Right hindlimb (tissue), 1 donor: Measurements from ENCODE around the gene SORBS2.
"Not testable (repeated sequence)": the region's sequence is repeated elsewhere in the genome, so short reads cannot be mapped to it uniquely, and the experiment has no call there.

Experiments
- DNase-seq: peaks from one replicate; pipeline ENCODE4 v3.0.0-alpha.2; 2018

SORBS2 gene

GRCh38 chr4:185735866-185736400 is 76.1 kb downstream of the SORBS2 start:
- DNase-seq = no peak

GRCh38 chr4:185734930-185735329 is 77.1 kb downstream of the SORBS2 start:
- no peak for DNase-seq

- no peak for DNase-seq
Observed at GRCh38 chr4:185734214-185734613, 77.8 kb downstream of the SORBS2 start.

- DNase-seq = no peak
Observed at GRCh38 chr4:185730849-185731608, 81.0 kb downstream of the SORBS2 start.

- peak; percentile 56 for DNase-seq
Observed at GRCh38 chr4:185730387-185730786, 81.6 kb downstream of the SORBS2 start.

- DNase-seq = no peak
Observed at GRCh38 chr4:185729391-185729804, 82.6 kb downstream of the SORBS2 start.

GRCh38 chr4:185728893-185729292 is 83.1 kb downstream of the SORBS2 start:
- DNase-seq = no peak

- peak; percentile 53 for DNase-seq
Observed at GRCh38 chr4:185726931-185727330, 85.1 kb downstream of the SORBS2 start.

GRCh38 chr4:185723631-185724260 is 88.2 kb downstream of the SORBS2 start:
- DNase-seq = no peak

- DNase-seq = no peak
Observed at GRCh38 chr4:185722029-185722316, 90.0 kb downstream of the SORBS2 start.

- DNase-seq = no peak
Observed at GRCh38 chr4:185721190-185722028, 90.6 kb downstream of the SORBS2 start.

- no peak for DNase-seq
Observed at GRCh38 chr4:185719500-185719858, 92.5 kb downstream of the SORBS2 start.

GRCh38 chr4:185718578-185719499 is 93.2 kb downstream of the SORBS2 start:
- no peak for DNase-seq

GRCh38 chr4:185717377-185717741 is 94.6 kb downstream of the SORBS2 start:
- DNase-seq = no peak

- DNase-seq = no peak
Observed at GRCh38 chr4:185716577-185717376, 95.2 kb downstream of the SORBS2 start.

- DNase-seq = no peak
Observed at GRCh38 chr4:185716141-185716551, 95.8 kb downstream of the SORBS2 start.

- not testable (repeated sequence) for DNase-seq
Observed at GRCh38 chr4:185714524-185714923, 97.5 kb downstream of the SORBS2 start.

- no peak for DNase-seq
Observed at GRCh38 chr4:185713731-185714130, 98.3 kb downstream of the SORBS2 start.

- no peak for DNase-seq
Observed at GRCh38 chr4:185713272-185713671, 98.7 kb downstream of the SORBS2 start.

- DNase-seq = no peak
Observed at GRCh38 chr4:185712350-185713024, 99.5 kb downstream of the SORBS2 start.

GRCh38 chr4:185711726-185712125 is 100.3 kb downstream of the SORBS2 start:
- no peak for DNase-seq
